K562 (cell line): ENCODE results near the gene OR52I1.

Source experiments
- EZH2 ChIP-seq: IDR thresholded peaks from 2 replicates; pipeline ENCODE4 v1.6.1; 2012; ENCODE audit warnings: low read depth, mild to moderate bottlenecking, inconsistent platforms, low read length, borderline replicate concordance
- PHF8 ChIP-seq: fragments of 200-600 bp; sonication (generic); IDR thresholded peaks from 2 replicates; pipeline ENCODE4 v1.6.1; 2012; ENCODE audit warnings: mixed run types, mild to moderate bottlenecking, inconsistent platforms, low read length, moderate library complexity, borderline replicate concordance
- TF ChIP-seq, protein P1 (sequence below), 3 experiments: IDR thresholded peaks in 2 of 3; conservative IDR thresholded peaks in 1 of 3; 2 replicates each; pipeline ENCODE4 v1.5.1; 2011 to 2012; ENCODE audit warnings: low read length in 3 of 3, mild to moderate bottlenecking in 3 of 3, control low read depth in 2 of 3, improper control_type of control experiment in 1 of 3, inconsistent platforms in 1 of 3, low read depth in 1 of 3, mixed read lengths in 1 of 3, moderate library complexity in 1 of 3; ENCODE audit not compliant: insufficient read depth in 2 of 3

DNA sequence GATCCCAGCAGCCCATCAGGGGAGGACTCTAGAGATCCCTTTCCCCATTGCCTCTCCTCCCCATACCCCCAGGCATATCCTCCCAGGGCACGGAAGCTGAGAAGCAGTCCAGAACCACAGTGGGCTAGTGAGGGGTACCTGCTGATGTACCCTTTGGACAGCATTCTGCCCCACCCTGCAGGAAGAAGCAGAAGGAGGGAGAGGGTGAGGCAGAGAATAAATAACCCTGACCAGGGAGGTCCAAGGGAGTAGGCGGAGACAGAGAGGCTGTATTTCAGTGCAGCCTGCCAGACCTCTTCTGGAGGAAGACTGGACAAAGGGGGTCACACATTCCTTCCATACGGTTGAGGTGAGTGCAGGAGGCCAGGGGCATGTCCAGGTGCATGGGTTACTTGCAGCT, 49.8 kb downstream of the OR52I1 start, which contains the start of gene OR51E1:
- TF ChIP-seq EZH2 (no peak), PHF8 (no peak)
- TF ChIP-seq, protein P1, sequence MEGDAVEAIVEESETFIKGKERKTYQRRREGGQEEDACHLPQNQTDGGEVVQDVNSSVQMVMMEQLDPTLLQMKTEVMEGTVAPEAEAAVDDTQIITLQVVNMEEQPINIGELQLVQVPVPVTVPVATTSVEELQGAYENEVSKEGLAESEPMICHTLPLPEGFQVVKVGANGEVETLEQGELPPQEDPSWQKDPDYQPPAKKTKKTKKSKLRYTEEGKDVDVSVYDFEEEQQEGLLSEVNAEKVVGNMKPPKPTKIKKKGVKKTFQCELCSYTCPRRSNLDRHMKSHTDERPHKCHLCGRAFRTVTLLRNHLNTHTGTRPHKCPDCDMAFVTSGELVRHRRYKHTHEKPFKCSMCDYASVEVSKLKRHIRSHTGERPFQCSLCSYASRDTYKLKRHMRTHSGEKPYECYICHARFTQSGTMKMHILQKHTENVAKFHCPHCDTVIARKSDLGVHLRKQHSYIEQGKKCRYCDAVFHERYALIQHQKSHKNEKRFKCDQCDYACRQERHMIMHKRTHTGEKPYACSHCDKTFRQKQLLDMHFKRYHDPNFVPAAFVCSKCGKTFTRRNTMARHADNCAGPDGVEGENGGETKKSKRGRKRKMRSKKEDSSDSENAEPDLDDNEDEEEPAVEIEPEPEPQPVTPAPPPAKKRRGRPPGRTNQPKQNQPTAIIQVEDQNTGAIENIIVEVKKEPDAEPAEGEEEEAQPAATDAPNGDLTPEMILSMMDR (IDR thresholded peaks at IDR 0.05 in 2 of 3, conservative IDR thresholded peaks at IDR 0.05 in 1 of 3; ENCODE audit: insufficient read depth in 2 of 3, low read depth in 1 of 3, low read length in 3 of 3) = no peak
